Uterus (tissue), 4 donors: ENCODE data around the gene KCNC1. TPM values are rescaled to one million over a fixed set of nuclear protein-coding genes. Genes with fewer than 3 reads are reported as not detected.

ENCODE experiments used
- DNase-seq, 2 donors: peaks; one replicate each; pipeline ENCODE4 v3.0.0-alpha.2; 2019 to 2020
- H3K27ac ChIP-seq, 2 donors: fragments of 200-600 bp; sonication (generic); 1 replicate in 1 of 2; 2 replicates in 1 of 2; pipeline ENCODE4 v1.5.1; 2016 to 2018
- H3K27me3 ChIP-seq, 2 donors: fragments of 200-600 bp; sonication (generic); one replicate each; pipeline ENCODE4 v1.5.1; 2018 to 2019; ENCODE audit warnings: control low read depth in 1 of 2
- H3K36me3 ChIP-seq, 2 donors: fragments of 200-600 bp; sonication (generic); one replicate each; pipeline ENCODE4 v1.5.1; 2019; ENCODE audit warnings: control low read depth in 1 of 2
- H3K4me1 ChIP-seq, 2 donors: fragments of 200-600 bp; sonication (generic); one replicate each; pipeline ENCODE4 v1.5.1; 2018 to 2019; ENCODE audit warnings: control low read depth in 1 of 2
- H3K4me3 ChIP-seq, 2 donors: fragments of 200-600 bp; sonication (generic); 1 replicate in 1 of 2; 2 replicates in 1 of 2; pipeline ENCODE4 v1.5.1; 2018 to 2019; ENCODE audit warnings: mild to moderate bottlenecking in 1 of 2
- H3K9me3 ChIP-seq, 2 donors: fragments of 200-600 bp; sonication (generic); one replicate each; pipeline ENCODE4 v1.5.1; 2019; ENCODE audit warnings: control low read depth in 1 of 2
- CTCF ChIP-seq, 4 experiments: fragments of 200-600 bp in 2 of 4; fragments of 450-650 bp in 2 of 4; sonication (generic) in 2 of 4; IDR thresholded peaks; one replicate each; pipeline ENCODE4 v1.5.1; 2016 to 2019; ENCODE audit warnings: antibody characterized with exemption in 4 of 4, mild to moderate bottlenecking in 2 of 4, moderate library complexity in 1 of 4
- POLR2A ChIP-seq, 2 donors: fragments of 450-650 bp; IDR thresholded peaks; one replicate each; pipeline ENCODE4 v1.6.1; 2016; ENCODE audit warnings: antibody characterized with exemption in 2 of 2, mild to moderate bottlenecking in 1 of 2, moderate library complexity in 1 of 2
- intact Hi-C: fragments of 100-400 bp; cut with DNase I; formaldehyde crosslinking; loops from one replicate; pipeline ENCODE4 v1.15.1; 2023; ENCODE audit warnings: low total_unique reads
- total RNA-seq, 4 donors: library from RNA; depleted of rRNA in 3 of 4; stranded (reverse); fragments of >200 nt in 3 of 4; gene quantifications; one replicate each; pipeline versions ENCODE4 v1.1.0 to v1.2.4, GENCODE V29; 2014 to 2023
- donor health status: DM: yes; HTN: yes; CAD: no.

KCNC1 gene
- total RNA-seq, 4 donors from 2014 or later: 0.41 TPM; not detected in 3

- Histone ChIP-seq H3K27ac (no peak overlapping the region), H3K4me1 (no peaks in the 10 kb centered on the region), H3K9me3 (no peaks in the 10 kb centered on the region), H3K4me3 (no peak overlapping the region), H3K36me3 (no peaks in the 10 kb centered on the region), H3K27me3 (no peaks in the 10 kb centered on the region)
- TF ChIP-seq POLR2A (IDR thresholded peaks at IDR 0.05): no peak
- no peak for DNase-seq
- intact Hi-C loops: no loop called here
Measured at GRCh38 chr11:17697175-17697949, 37.2 kb upstream of the KCNC1 start.

- no peak overlapping the region for H3K4me3 ChIP-seq
- no peak for DNase-seq
- no peaks in the 10 kb centered on the region for H3K27me3 ChIP-seq
- H3K36me3 ChIP-seq: no peaks in the 10 kb centered on the region
- no peaks in the 10 kb centered on the region for H3K9me3 ChIP-seq
- H3K27ac ChIP-seq: no peak overlapping the region
- intact Hi-C loops: no loop called here
- H3K4me1 ChIP-seq: no peaks in the 10 kb centered on the region
- TF ChIP-seq POLR2A (IDR thresholded peaks at IDR 0.05) (no peak), CTCF (IDR thresholded peaks at IDR 0.05) (no peak)
Measured at GRCh38 chr11:17699147-17700114, 35.1 kb upstream of the KCNC1 start.

DNA sequence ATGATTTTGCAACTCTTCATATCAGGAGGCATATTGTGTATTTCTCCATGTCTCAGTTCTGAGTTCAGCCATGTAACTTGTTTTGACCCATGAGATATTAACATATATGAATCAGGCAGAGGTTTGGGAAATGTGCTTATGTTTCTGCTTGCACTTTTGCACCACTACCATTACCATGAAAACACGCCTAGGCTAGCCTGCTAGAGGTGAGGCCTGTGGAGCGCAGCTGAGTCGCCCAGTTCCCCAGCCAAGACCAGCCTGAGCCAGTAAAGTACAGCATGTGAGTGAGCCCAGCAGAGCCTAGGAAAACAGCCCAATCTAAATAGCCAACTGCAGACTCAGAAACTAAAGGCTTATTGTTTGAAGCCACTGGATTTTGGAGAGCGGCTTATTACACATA is 33.6 kb upstream of the KCNC1 start:
- TF ChIP-seq CTCF (IDR thresholded peaks at IDR 0.05) (no peak), POLR2A (IDR thresholded peaks at IDR 0.05) (no peak)
- DNase-seq: no peak
- Histone ChIP-seq H3K27ac (no peak overlapping the region), H3K27me3 (no peaks in the 10 kb centered on the region), H3K4me3 (no peak overlapping the region), H3K4me1 (no peaks in the 10 kb centered on the region), H3K36me3 (no peaks in the 10 kb centered on the region), H3K9me3 (no peaks in the 10 kb centered on the region)
- intact Hi-C loops: no loop called here

GRCh38 chr11:17702876-17703275 is 31.7 kb upstream of the KCNC1 start:
- Histone ChIP-seq H3K4me1 (no peaks in the 10 kb centered on the region), H3K9me3 (no peaks in the 10 kb centered on the region), H3K4me3 (no peak overlapping the region), H3K27ac (no peak overlapping the region), H3K27me3 (no peaks in the 10 kb centered on the region), H3K36me3 (no peaks in the 10 kb centered on the region)
- no peak for TF ChIP-seq POLR2A (IDR thresholded peaks at IDR 0.05)
- no peak for TF ChIP-seq CTCF (IDR thresholded peaks at IDR 0.05)
- intact Hi-C loops: no loop called here
- no peak for DNase-seq

DNA sequence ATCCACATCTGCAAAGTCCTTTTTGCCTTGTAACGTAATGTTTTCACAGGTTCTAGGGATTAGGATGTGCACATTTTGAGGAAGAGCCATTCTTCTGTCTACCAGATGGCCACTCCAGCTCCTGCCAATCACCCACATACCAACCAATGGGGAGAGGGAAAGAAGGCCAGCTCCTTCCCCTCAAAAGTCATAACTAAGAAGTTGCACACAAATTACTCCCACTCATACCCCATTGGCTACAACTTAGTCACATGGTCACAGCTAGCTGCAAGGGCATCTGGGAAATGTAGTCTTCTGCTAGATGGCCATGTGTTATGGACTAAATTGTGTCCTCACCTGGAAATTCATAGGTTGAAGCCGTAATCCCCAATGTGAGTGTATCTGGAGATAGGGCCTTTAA is 30.6 kb upstream of the KCNC1 start:
- Histone ChIP-seq H3K9me3 (no peaks in the 10 kb centered on the region), H3K36me3 (no peaks in the 10 kb centered on the region), H3K27ac (no peak overlapping the region), H3K27me3 (no peaks in the 10 kb centered on the region), H3K4me1 (no peaks in the 10 kb centered on the region), H3K4me3 (no peak overlapping the region)
- no peak for TF ChIP-seq POLR2A (IDR thresholded peaks at IDR 0.05)
- no peak for TF ChIP-seq CTCF (IDR thresholded peaks at IDR 0.05)
- intact Hi-C loops: no loop called here
- DNase-seq: no peak
